ENCODE data around the gene PHLDA3.

The PHLDA3 gene

GRCh38 chr1:201468844-201469644 lies at the start of gene PHLDA3:
TSS of gene PHLDA3 (minus strand) at chr1:201469188. CDS start at chr1:201468786, 402 bp downstream.
- DNase-seq: no peak

GRCh38 chr1:201518071-201518470 lies 49.1 kb upstream of the PHLDA3 start:
- no peak for DNase-seq

DNA sequence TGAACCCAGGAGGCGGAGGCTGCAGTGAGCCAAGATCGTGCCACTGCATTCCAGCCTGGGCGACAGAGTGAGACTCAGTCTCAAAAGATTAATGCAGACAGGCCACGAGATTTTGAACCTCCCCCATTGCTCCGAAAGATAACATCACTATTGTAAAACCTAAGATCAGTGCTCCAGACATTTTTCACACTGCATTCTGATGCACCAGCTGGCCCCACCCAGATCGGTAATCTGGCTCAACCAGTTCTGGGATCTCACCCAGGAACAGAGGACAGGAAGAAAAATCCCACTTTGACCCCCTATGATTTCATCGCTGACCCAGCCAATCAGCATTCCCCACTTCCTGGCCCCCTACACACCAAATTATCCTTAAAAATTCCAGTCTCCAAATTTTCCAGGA lies 48.6 kb upstream of the PHLDA3 start:
- DNase-seq: no peak

- DNase-seq: no peak
Observed at GRCh38 chr1:201516511-201517127, 47.6 kb upstream of the PHLDA3 start.

- no peak for DNase-seq
Observed at GRCh38 chr1:201515895-201516294, 46.9 kb upstream of the PHLDA3 start.

DNA sequence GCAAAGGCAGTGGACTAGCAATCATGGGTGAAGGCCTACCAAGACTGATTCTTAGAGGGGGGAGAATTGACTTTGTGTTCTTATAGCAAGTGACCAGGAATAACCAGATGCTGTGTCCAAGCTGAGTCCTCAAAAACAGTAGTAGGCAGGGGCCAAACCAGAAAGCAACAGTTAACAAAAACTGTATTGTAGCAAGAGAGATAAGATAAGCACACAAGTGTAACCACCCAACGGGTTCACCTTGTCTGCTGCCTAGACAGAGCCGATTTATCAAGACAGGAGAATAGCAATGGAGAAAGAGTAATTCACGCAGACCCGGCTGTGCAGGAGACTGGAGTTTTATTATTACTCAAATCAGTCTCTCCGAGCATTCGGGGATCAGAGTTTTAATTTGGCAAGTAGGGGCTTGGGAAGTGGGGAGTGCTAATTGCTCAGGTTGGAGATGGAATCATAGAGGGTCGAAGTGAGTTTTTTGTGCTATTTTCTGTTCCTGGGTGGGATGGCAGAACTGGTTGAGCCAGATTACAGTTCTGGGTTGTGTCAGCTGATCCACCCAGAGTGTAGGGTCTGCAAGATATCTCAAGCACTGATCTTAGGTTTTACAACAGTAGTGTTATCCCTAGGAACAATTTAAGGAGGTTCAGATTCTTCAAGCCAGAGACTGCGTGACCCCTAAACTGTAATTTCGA lies 46.2 kb upstream of the PHLDA3 start:
- DNase-seq: no peak

GRCh38 chr1:201514466-201514865 lies 45.5 kb upstream of the PHLDA3 start:
- DNase-seq: no peak

- DNase-seq: no peak
Observed at GRCh38 chr1:201513498-201514243, 44.7 kb upstream of the PHLDA3 start.

- no peak for DNase-seq
Observed at GRCh38 chr1:201511941-201512539, 43.1 kb upstream of the PHLDA3 start.

DNA sequence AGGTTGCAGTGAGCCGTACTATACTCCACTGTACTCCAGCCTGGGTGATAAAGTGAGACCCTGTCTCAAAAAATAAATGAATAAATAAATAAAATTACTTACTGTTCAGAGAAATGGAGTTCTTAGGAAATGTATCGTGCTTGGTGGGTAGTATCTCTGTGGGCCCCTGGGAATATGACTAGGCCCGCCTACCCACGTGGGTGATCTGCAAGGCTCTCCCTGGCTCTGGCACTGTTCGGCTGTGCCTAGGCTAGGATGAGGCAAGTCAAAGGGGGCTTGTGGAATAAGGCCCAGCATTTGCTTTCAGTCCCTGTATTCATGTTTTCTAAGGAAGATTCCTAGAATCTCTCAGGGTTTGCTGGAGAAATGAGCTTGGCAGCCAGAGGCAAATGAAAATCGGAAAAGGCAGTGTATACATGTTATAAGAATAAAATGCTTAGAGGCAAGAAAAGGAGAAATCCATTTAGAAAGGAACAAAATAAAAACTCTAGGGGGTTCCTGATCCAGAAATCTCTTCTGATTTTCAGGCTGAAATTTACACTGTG lies 42.5 kb upstream of the PHLDA3 start:
- no peak for DNase-seq

DNA sequence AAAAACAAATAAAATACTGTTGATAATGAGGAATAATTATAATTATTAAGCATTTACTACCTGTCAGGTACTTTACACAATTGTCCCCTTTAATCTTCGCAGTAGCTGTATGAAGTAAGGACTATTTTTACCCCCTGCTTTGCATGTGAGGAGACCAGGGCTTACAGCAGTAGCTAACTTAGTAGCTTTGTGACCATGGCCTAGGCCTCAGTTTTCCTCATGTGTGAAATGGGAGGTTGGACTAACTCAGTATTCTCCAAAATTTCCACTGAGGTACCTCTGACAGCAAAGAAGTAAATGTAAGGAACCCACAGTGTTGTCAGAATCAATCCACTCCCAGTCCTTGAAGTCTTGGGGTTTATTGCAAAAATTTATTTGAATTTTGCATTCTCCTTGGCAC lies 41.7 kb upstream of the PHLDA3 start:
- no peak for DNase-seq

DNA sequence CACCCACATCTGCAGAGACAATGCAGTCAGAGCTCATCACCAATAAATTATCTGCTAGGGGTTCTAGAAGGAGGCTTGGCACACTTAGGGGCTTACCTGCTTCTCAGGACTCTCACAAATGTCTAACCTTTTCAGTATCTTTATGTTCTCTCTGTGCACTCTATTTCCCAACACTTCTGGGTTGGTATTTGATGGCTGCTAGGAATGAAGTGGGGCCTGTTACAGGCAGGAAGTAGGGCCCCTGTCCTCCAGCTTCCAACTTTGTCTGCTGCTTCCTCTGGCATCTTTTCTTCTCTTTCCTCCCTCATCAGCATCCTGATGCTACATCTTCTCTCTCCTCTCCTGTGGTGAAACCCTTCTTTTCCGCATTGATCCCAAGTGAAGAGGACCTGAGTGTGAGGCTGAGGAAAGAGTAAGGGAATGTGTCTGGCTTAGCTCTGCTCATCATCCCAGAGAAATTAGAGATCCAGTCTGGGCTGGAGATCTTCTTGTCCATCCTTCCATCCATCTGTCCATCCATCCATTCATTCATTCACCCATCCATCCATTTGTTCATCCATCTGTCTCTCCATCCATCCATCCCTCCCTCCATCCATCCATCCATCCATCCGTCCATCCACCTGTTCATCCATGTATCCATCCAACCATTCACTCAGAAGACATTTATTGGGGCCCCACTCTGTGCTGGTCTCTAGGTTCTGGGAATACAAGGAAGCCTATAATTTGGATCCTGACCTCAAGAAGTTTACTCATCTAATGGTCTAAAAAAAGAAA lies 40.8 kb upstream of the PHLDA3 start:
- no peak for DNase-seq

GRCh38 chr1:201508809-201509208 lies 39.8 kb upstream of the PHLDA3 start:
- no peak for DNase-seq

DNA sequence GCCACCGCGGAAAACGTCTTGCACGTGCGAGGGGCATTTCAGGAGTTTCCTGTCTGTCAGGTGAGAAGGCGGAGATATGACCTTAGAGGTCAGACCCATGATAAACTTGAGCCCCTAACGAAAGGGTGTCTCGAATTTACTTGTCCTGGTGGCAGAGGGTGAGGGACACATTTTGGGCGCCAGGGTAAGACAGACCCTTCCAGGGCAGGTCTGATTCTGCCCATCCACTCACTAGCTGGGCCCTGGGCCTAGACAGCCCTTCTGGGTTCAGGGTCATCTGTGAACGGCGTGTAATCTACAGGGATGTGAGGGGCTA lies 38.3 kb upstream of the PHLDA3 start:
- no peak for DNase-seq

- DNase-seq: peak; percentile 24
Observed at GRCh38 chr1:201506557-201507359, 37.8 kb upstream of the PHLDA3 start, which contains the start of gene CSRP1. TSS of gene CSRP1 (minus strand) at chr1:201507123. CDS start at chr1:201496303, 10,820 bp downstream.

GRCh38 chr1:201506092-201506491 lies 37.1 kb upstream of the PHLDA3 start:
- no peak for DNase-seq

DNA sequence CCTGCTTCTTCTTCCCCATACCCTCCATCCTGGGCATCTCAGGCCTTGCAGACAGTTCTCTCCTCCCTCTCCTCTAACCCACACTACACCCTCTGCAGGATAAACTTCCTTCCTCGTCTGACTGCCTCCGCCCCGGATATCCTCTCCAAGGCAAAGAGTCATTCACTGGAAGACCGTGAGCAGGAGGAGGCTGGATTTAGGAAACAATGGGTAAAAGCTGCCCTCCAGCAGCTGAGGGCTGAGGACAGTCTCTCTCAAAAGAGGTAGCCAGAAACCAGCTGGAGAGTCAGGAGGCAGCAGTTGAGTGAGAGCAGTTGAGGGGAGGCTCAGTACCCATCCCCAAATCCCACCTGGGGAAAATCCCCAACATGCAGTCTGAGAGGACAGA lies 36.5 kb upstream of the PHLDA3 start:
- peak; percentile 53 for DNase-seq

DNA sequence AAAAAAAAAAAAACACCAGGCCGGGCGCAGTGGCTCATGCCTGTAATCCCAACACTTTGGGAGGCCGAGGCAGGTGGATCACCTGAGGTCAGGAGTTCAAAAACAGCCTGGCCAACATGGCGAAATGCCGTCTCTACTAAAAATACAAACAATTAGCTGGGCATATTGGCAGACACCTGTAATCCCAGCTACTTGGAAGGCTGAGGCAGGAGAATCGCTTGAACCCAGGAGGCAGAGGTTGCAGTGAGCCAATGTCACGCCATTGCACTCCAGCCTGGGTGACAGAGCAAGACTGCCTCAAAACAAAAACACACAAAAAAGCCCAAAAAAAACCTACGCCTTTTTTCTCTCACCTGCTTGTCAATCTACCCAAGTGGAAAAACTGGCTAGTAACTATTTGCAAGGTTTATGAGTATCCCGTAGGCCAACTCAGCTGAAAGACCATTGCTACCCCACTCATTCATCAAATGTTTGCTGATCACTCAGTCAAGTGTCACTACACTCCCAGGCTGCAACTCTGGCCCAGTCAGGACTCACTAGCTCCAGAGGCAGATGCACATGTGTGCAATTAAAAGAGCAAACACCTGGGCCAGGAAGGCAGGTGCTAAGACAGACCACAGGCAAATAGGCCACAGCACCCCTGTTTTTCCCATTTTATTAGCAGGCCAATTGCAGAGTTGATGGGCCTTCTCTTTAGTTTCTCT lies 36.0 kb upstream of the PHLDA3 start:
- peak; percentile 53 for DNase-seq

DNA sequence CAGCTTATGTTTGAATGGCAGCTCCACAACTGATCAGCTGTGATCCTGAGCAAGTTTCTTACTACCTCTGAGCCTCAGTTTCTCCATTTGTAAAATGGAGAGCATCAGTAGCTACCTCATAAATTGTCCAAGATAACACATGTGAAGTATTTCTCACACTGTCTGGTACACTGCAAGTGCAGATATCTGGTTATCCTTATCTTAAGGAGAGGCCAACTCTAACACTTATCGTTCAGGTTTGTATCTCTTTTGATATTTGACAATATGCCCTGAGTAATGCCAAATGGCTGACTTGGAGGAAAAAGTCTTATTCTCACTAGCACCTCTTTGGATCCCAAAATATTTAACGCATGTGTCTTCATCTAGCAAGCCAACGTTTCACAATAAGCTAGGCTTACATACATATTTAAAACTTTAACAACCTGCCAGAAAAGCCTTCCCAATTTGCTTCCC lies 35.2 kb upstream of the PHLDA3 start:
- DNase-seq: no peak
